NCI-H1105 treated with DMSO at 0.1 percent for 48 hours (cell line): ENCODE results near the gene HPGDS.
"Not testable (repeated sequence)": the region's sequence is repeated elsewhere in the genome, so short reads cannot be mapped to it uniquely, and the experiment has no call there.

Experiments used
- DNase-seq: peaks from one replicate; lab custom pipeline; 2025; lab: John Stamatoyannopoulos, UW

Gene HPGDS

GRCh38 chr4:94342694-94343093 lies at the start of gene HPGDS:
HPGDS (minus strand) TSS chr4:94342836; CDS start chr4:94334629, 8,207 bp downstream.
- no peak for DNase-seq

GRCh38 chr4:94390804-94391410 lies 48.3 kb upstream of the HPGDS start:
- peak; percentile 2 for DNase-seq

- no peak for DNase-seq
Measured at GRCh38 chr4:94389595-94390267, 47.1 kb upstream of the HPGDS start.

- not testable (repeated sequence) for DNase-seq
Measured at GRCh38 chr4:94387965-94388364, 45.3 kb upstream of the HPGDS start.

- DNase-seq, result not testable (repeated sequence)
Measured at GRCh38 chr4:94385452-94385851, 42.8 kb upstream of the HPGDS start.

- DNase-seq, result not testable (repeated sequence)
Measured at GRCh38 chr4:94382891-94383290, 40.3 kb upstream of the HPGDS start.

- no peak for DNase-seq
Measured at GRCh38 chr4:94378047-94378446, 35.4 kb upstream of the HPGDS start.

GRCh38 chr4:94377294-94377693 lies 34.7 kb upstream of the HPGDS start:
- no peak for DNase-seq

- DNase-seq, result no peak
Measured at GRCh38 chr4:94375364-94375763, 32.7 kb upstream of the HPGDS start.

- no peak for DNase-seq
Measured at GRCh38 chr4:94373752-94374151, 31.1 kb upstream of the HPGDS start.

- no peak for DNase-seq
Measured at GRCh38 chr4:94372991-94373390, 30.4 kb upstream of the HPGDS start.

GRCh38 chr4:94372228-94372978 lies 29.8 kb upstream of the HPGDS start:
- no peak for DNase-seq

- DNase-seq, result no peak
Measured at GRCh38 chr4:94371290-94371689, 28.7 kb upstream of the HPGDS start.

- DNase-seq, result no peak
Measured at GRCh38 chr4:94370533-94371254, 28.1 kb upstream of the HPGDS start.

GRCh38 chr4:94369046-94369445 lies 26.4 kb upstream of the HPGDS start:
- DNase-seq, result no peak

GRCh38 chr4:94368459-94368858 lies 25.8 kb upstream of the HPGDS start:
- DNase-seq, result no peak

GRCh38 chr4:94365304-94365703 lies 22.7 kb upstream of the HPGDS start:
- no peak for DNase-seq

GRCh38 chr4:94364527-94364926 lies 21.9 kb upstream of the HPGDS start:
- DNase-seq, result no peak

GRCh38 chr4:94363136-94363655 lies 20.6 kb upstream of the HPGDS start:
- DNase-seq, result no peak

GRCh38 chr4:94359838-94360237 lies 17.2 kb upstream of the HPGDS start:
- DNase-seq, result no peak

- DNase-seq, result no peak
Measured at GRCh38 chr4:94359221-94359620, 16.6 kb upstream of the HPGDS start.

- DNase-seq, result no peak
Measured at GRCh38 chr4:94358101-94358500, 15.5 kb upstream of the HPGDS start.
